GM21515 (cell line): ENCODE measurements around the gene TTC39B.

Experiments used
- ATAC-seq: cut with Tn5 transposase; IDR thresholded peaks from one replicate; pipeline ENCODE4 v1.9.1; 2021; ENCODE audit not compliant: unreplicated experiment

Gene TTC39B

DNA sequence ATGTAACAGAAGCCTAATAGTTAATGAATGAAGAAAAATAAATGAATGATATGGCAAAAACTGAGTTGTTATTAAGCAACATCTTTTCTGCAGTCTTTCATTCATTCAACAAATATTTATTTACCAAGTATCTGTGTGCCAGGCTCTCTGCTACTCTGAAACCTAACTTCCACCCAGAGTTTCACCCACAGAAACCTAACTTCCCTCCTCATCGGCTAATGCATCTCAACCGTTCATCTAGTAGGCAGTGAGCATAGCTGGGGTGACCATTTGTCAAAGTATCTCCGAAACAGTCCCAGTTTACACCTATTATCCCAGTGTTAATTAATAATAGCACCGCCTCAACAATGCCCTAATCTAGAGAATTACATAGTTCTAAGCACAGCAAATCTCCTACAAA lies 1.5 kb downstream of the TTC39B start:
- ATAC-seq: no peak

GRCh38 chr9:15304632-15305031 lies 2.4 kb downstream of the TTC39B start:
- ATAC-seq: no peak

DNA sequence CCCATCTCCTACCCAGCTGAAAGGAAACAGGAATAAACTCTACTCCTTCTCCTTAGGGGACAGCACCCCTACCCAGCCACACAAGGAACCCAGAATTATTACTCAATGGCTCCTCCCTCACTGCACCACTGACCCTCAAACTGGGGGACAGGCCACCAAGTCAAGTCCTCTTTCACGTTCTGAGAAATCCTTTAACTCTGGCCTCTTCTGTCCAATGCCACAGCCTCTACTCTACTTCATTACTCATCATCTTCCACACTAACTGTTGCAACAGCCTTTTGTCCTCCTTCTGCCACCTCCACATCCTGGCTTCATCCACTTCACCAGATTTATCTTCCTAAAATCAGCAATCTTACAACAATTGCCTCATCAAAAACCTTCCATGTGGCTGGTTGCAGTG lies 6.8 kb downstream of the TTC39B start:
- no peak for ATAC-seq

GRCh38 chr9:15299374-15299939 lies 7.6 kb downstream of the TTC39B start:
- peak; percentile 85 for ATAC-seq

- ATAC-seq: no peak
Observed at GRCh38 chr9:15298362-15298761, 8.7 kb downstream of the TTC39B start.

GRCh38 chr9:15295761-15296405 lies 11.1 kb downstream of the TTC39B start:
- no peak for ATAC-seq

DNA sequence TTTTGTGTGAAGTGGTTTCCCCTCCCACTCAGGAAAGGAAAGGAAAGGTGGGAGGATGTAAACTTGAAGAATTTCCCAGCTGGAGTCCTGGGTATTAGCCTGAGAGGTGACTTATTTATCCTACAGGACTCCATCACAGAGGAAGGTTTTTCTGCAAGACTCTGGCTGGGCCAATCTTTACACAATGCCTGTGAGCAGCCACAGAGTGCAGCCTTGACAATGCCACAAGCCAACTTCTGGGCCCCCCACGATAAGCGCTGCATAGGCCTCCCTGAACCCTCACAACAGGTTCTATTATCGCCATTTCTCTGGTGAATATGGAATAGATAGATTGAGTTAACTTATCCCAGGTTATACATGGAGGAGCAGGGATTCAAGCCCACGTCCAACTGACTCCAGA lies 12.4 kb downstream of the TTC39B start:
- no peak for ATAC-seq

- ATAC-seq: no peak
Observed at GRCh38 chr9:15293804-15294316, 13.2 kb downstream of the TTC39B start.

GRCh38 chr9:15293084-15293483 lies 13.9 kb downstream of the TTC39B start:
- no peak for ATAC-seq

GRCh38 chr9:15289603-15290002 lies 17.4 kb downstream of the TTC39B start:
- ATAC-seq: no peak

- no peak for ATAC-seq
Observed at GRCh38 chr9:15287309-15287708, 19.7 kb downstream of the TTC39B start.

DNA sequence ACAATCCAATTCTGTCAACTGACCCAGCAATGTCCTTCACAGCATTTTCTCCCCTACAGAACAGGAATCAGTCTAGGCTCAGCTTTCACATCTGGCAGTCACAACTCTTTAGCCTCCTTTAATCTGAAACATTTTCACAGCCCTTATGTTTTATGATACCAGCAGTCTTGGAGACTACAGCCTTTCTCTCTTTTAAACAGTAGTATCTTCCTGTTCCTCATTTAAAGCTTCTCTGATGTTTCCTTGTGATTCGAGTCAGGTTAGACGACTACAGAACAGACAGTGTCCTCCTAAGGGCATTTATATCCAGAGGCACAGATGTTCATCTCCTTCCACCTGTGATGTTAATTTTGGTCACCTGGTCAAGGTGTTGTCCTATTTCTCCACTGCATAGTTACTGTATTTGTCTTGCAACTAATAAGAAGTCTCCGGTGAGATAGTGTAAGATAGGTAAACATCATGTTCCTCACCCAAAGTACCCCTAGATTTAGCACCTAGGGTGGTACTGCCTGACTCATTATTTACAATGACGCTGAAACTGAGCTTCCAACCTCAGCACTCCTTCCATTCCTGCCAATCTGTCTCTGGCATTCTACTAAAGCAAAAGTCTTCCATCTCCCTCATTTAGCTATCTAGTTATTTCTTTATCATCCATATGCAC lies 20.7 kb downstream of the TTC39B start:
- ATAC-seq: no peak

- no peak for ATAC-seq
Observed at GRCh38 chr9:15282567-15283285, 24.3 kb downstream of the TTC39B start.

DNA sequence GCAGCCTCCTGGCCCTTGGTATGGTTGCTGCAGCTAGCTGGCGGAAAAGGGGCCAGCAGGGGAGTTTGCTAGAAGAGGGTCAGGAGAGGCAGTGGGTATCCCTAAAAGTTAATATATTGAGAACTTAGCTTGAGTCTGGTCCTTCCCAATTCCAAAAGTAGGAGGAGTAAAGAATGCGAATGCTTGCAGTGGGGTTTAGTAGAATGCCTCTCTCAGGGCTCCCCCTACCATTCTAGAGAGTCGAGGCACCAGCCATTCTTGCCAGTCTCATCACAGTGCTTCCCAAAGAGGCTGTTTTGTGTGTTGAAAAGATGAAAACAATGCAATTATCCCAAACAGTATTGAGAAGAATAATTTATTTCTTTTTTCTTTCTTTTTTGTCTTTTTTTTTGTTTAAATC lies 26.4 kb downstream of the TTC39B start:
- no peak for ATAC-seq

DNA sequence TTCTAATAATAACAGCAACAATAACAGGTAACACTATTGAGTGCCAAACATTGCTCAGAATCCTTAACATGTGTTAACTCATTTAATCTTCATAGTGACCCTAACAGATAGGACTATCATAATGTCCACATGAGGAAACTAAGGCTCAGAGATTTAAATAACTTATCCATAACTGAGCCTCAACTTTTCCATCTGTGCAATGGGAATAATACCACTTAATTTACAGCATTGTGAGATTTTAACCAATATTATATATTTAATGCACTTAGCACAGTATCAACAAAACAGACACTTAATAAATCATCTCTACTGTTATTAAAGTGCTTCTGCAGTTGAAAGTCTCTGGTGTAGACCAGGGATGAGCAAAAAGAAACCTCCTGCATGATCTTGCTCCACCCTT lies 28.2 kb downstream of the TTC39B start:
- ATAC-seq: no peak

GRCh38 chr9:15278091-15278687 lies 28.8 kb downstream of the TTC39B start:
- ATAC-seq: no peak

GRCh38 chr9:15277400-15278090 lies 29.5 kb downstream of the TTC39B start:
- ATAC-seq: no peak

- no peak for ATAC-seq
Observed at GRCh38 chr9:15276328-15276938, 30.6 kb downstream of the TTC39B start.

DNA sequence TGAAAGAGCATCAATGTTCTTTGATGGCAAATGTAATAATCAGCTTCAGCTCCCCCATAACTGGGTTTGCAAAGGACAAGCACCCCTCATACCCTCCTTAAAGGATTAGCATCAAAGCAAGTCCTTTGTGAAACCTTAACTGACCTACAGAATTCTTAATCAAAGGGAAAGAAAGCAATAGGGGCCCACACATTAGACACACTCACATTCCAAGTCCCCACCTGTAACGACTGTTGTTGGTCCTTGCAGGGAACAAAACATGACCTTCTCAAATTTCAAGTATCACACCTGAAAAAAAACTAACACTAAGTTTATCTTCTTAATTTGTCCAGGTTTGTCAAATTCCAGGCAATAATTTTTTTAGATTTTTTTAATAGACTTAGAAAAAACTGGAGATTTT lies 32.6 kb downstream of the TTC39B start:
- no peak for ATAC-seq

GRCh38 chr9:15272377-15272928 lies 34.6 kb downstream of the TTC39B start:
- no peak for ATAC-seq
